GM18951 (cell line): ENCODE measurements around the gene MAS1L.

Experiments
- POLR2A ChIP-seq: IDR thresholded peaks from 4 replicates; pipeline ENCODE4 v1.6.1; 2011; ENCODE audit warnings: mild to moderate bottlenecking; ENCODE audit not compliant: insufficient read length, insufficient read depth; ENCODE audit errors: extremely low read depth
- in situ Hi-C: fragments of 300-500 bp; cut with MboI; formaldehyde crosslinking; loops from one replicate; pipeline ENCODE4 v1.12.0; 2022; ENCODE audit warnings: low sequenced_read_pairs, mixed read lengths, inconsistent platforms; ENCODE audit not compliant: unreplicated experiment

MAS1L gene

GRCh38 chr6:29487660-29488059 is at the start of gene MAS1L:
MAS1L (minus strand) TSS chr6:29487956; CDS start chr6:29487902, 54 bp downstream.
- in situ Hi-C loops, result no loop called here
- TF ChIP-seq POLR2A, result no peak

- TF ChIP-seq POLR2A, result no peak
- in situ Hi-C loops, result no loop called here
These were observed 44.7 kb upstream of the MAS1L start for GRCh38 chr6:29532320-29532951.

- in situ Hi-C loops, result no loop called here
These were observed 43.9 kb upstream of the MAS1L start for GRCh38 chr6:29531668-29532067.

GRCh38 chr6:29530671-29531310 is 43.0 kb upstream of the MAS1L start:
- in situ Hi-C loops, result no loop called here
- TF ChIP-seq POLR2A, result no peak

More at GRCh38 chr6:29531668-29532067, 43.9 kb upstream of the MAS1L start:
- TF ChIP-seq POLR2A, result no peak

GRCh38 chr6:29529956-29530355 is 42.2 kb upstream of the MAS1L start:
- in situ Hi-C loops, result no loop called here
- no peak for TF ChIP-seq POLR2A

- in situ Hi-C loops, result no loop called here
- TF ChIP-seq POLR2A, result no peak
These were observed 41.3 kb upstream of the MAS1L start for GRCh38 chr6:29528988-29529560.

- TF ChIP-seq POLR2A, result no peak
- in situ Hi-C loops, result no loop called here
These were observed 40.7 kb upstream of the MAS1L start for GRCh38 chr6:29528300-29528931.

- no peak for TF ChIP-seq POLR2A
- in situ Hi-C loops, result no loop called here
These were observed 39.8 kb upstream of the MAS1L start for GRCh38 chr6:29527564-29527963.

GRCh38 chr6:29527126-29527525 is 39.4 kb upstream of the MAS1L start:
- TF ChIP-seq POLR2A, result no peak
- in situ Hi-C loops, result no loop called here

- TF ChIP-seq POLR2A, result no peak
- in situ Hi-C loops, result no loop called here
These were observed 37.5 kb upstream of the MAS1L start for GRCh38 chr6:29525311-29525639.

GRCh38 chr6:29524444-29525310 is 36.9 kb upstream of the MAS1L start:
- in situ Hi-C loops, result no loop called here
- TF ChIP-seq POLR2A, result no peak

- no peak for TF ChIP-seq POLR2A
- in situ Hi-C loops, result no loop called here
These were observed 36.3 kb upstream of the MAS1L start for GRCh38 chr6:29524044-29524443.

GRCh38 chr6:29522227-29522626 is 34.5 kb upstream of the MAS1L start:
- TF ChIP-seq POLR2A, result no peak
- in situ Hi-C loops, result no loop called here
